ENCODE data around the gene TTLL5.
"Not testable (repeated sequence)": the region's sequence is repeated elsewhere in the genome, so short reads cannot be mapped to it uniquely, and the experiment has no call there.

Gene TTLL5

DNA sequence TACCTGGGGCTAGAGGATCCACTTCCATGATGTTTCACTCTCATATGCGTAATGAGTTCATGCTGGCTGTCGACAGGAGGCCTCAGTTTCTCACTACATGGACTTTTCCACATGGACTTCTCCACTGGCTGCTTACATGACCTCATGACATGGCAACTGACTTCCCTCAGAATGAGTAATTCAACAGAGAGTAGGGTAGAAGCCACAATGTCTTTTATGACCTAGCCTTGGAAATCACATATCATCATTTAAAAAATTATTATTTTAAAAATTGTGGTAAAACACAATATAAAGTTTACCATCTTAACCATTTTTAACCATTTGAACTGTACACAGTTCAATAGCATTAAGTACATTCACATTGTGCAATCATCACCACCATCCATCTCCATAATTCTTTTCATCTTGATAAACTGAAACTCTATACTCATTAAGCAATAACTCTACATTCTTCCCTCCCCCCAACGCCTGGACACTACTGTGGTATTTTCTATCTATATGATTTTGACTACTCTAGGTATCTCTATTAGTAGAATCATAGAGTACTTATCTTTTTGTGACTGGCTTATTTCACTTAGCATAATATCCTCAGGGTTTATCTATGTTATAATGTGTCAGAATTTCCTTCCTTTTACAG, 176.2 kb downstream of the TTLL5 start:
- no peak for DNase-seq

DNA sequence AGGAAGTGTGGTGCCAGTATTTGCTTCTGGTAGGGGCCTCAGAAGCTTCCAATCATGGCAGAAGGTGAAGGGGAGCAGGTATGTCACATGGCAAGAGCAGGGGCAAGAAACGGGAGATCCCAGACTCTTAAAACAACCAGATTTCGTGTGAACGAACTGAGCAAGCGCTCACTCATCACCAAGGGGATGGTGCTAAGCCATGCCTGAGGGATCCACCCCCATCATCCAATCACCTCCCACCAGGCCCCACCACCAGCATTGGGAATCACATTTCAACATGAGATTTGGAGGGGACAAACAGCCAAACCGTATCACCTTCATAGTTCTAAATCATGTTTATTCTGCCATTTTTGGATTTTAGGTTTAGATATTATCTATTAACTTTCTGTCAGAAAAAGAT, 179.9 kb downstream of the TTLL5 start:
- DNase-seq = no peak

DNA sequence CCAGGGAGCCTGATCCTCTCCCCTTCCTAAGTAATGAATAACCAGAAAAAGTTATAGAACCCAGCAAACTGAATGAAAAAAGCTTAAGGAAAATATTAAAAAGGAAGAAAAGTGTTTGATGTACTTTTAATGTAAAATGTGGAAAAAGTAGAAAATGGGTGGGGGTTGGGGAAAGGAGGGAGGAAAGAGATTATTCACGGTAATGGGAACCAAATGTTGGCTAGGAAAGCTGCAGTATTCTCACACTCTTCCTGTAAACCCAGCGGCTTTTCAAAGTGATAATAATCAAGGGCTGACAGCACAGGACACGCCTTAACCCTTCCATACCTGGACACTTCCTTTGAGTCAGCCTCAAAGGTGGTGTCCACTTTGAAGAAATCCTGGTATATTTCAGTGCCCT, 181.5 kb downstream of the TTLL5 start:
- no peak for DNase-seq

DNA sequence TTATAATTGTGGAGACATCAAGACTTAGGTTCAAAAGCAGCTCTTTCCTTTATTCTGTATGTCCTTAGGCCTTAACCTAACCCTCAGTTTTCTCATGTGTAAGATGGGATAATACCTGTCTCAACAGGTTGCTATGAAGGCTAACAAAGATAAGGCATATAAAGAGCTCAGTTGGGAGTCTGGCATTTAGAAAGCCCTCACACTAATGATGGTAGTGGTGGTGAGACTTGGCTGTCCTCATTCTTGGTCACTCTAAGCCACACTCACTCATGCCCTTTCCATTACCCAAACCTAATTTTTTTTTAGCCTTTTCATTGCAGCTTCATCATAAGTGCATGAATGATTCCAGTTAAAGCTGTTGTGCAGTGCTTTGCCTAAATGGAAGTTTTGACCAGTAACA, 183.4 kb downstream of the TTLL5 start:
- no peak for DNase-seq

DNA sequence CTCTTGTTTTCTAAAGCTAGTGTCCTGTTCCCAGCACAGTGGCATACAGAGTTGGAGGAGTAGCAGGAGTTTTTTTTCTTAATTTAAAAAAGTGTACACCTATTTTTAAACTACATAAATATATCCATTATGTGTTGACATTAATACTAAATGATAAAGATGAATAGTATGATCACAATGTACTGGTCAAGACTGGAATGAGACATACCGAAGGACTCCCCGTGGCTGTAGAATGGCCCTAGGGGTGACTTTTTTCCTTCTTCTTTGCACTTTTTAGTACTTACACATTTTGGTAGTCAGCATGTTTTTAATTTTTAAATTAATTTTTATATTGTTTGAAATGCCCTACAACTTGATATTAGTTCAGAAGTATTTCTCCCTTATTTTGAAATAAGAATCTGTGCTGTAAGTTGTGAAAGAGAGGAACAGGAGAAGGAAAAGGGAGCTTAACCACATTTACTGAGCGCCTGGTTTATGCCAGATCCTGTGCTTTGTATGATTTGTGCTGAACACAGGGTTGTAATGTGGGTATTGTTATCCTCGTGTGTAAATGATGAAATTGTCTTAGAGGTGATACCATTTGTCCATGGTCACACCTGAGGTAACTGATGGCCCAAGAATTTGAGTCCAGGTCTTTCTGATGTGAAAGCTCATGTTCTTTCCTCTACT, 184.2 kb downstream of the TTLL5 start:
- no peak for DNase-seq

DNA sequence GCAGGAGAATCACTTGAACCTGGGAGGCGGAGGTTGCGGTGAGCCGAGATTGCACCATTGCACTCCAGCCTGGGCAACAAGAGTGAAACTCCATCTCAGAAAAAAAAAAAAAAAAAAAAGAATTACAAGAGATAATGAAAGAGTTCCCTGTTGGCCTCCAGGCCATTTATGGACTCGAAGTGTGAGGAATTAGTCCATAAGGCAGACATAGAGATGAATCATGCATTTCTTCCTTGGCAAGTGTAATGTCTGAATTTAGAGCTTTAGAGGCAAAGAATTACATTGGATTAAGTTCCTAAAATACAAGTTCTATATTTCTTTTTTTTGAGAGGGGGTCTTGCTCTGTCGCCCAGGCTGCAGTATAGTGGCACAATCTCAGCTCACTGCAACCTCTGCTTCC, 185.6 kb downstream of the TTLL5 start:
- not testable (repeated sequence) for DNase-seq

DNA sequence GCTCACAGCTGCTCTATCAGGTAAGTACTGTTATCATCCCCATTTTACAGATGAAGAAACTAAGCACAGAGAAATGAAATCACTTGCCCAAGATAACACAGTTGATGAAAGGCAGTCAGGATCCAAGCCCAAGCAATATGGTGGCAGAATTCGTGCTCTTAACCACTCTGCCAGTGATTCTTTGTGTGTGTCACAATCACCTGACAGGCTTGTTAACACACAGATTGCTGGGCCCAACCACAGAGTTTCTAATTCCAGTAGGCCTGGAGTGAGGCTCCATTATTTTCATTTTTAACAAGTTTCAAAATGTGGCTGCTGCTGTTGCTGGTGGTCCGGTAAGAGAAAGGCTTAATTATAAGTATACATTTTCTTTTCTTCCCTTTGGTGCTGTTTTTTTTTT, 186.5 kb downstream of the TTLL5 start:
- DNase-seq = no peak

DNA sequence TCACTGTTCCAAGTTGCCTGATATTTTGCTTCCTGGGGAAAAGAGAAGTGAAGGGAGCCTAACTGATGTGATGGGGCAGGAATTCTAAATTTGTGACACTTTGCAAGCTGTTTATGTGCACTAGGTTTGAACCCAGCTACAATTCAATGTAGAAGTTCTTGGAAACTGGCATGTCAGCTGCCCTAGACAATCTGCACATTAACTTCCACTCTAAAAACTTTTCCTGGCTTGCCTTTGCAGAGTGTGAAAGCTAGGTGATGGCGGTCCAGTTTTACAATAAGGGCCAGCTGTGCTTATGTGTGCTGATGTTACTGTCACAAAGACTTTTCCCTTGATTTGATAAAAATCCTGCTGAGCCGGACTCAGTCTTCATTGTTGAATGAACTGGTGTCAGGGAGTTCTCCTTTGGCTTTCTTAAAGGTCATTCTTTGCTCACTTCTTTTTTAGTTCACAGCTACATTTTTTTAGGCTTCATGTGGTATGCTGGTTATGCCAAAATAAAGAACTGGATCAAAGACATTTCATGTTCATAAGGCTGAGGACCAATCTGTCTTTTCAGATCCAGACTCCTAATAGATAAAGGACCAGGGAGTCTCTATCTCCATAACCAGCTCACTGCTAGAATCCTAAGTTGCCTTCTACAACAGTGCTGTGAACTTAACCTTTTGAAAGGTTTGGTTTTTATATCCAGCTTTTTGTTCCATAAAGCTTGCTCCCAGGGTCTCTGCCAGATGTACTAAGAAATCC, 187.3 kb downstream of the TTLL5 start:
- DNase-seq = no peak

DNA sequence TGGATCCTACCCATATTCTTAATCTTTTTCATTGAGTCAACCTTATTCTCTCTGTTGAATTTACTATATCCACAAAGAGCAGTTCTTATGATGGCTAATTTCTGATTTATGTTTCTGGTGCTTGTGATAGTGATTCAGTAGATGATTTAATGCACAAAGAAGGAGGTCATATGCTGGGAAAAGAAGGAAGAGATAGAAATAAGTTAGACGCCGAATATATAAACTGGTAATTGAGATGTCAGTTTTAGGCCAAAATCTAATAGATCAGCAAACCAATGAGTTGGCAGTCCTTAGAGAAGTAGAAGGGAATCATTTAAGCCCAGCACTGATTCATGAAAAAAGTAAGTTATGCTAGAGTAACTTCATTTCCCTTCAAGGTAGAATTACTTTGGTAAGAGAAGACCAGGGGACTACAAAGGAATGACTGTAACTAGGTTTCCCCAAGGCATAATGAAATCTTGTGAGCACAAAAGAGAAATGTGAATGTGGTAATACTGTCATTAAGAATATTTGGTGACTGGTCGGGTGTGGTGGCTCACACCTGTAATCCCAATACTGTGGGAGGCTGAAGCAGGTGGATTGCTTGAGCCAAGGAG, 188.4 kb downstream of the TTLL5 start:
- no peak for DNase-seq

DNA sequence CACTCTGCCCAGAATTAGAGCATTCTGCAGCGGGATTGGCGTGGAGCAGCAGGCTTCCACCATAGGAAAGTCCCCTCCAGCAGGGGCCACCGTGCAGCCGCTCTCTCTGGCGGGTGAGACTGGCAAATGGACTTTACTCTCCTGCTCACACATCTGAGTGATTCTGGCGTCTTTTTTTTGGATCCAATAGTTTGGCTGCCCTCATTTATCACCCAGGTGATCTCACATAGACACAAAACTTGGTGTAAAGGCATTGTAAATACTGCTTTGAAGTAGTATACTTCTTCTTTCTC, 190.5 kb downstream of the TTLL5 start:
- no peak for DNase-seq

DNA sequence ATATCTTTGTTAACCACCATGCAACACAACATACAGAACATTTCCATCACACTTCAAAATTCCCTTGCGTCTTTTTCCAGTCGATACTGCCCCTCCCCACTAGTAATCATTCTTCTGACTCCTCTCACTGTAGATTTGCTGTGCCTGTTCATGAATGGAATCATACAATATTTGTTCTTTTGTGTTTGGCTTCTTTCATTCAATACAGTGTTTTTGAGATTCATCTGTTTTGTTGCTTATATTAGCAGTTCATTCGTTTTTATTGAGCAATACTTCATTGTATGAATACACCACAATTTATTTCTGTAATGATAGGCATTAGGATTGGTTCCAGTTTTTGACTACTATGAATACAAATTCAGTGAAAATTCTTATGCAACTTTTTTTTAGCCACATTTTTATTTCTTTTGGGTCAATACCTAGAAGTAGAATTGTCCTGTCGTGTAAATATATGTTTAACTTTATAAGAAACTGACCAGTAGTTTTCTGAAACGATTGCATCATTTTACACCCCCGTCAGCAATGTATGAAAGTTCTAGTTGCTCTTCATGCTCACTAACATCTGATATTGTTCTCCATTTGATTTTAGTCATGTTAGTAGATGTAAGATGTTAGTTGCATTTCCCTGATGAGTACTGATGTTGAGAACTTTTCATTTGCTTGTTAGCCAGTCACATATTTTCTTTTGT, 193.2 kb downstream of the TTLL5 start:
- no peak for DNase-seq

DNA sequence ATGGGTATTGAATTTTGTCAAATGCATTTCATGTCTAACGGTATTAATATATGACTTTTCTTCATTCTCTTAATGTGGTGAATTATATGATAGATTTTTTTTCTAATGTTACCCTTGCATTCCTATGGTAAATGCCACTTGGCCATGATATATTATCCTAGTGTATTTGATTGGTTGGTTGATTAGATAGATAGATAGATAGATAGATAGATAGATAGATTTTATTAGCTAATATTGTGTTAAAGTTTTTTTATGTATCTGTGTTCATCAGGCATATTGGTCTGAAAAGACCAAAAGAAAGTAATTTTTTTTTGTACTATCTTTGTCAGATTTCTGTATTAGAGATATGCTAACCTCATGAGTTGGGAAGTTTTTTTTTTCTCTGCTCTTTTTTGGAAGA, 196.2 kb downstream of the TTLL5 start:
- DNase-seq = no peak

DNA sequence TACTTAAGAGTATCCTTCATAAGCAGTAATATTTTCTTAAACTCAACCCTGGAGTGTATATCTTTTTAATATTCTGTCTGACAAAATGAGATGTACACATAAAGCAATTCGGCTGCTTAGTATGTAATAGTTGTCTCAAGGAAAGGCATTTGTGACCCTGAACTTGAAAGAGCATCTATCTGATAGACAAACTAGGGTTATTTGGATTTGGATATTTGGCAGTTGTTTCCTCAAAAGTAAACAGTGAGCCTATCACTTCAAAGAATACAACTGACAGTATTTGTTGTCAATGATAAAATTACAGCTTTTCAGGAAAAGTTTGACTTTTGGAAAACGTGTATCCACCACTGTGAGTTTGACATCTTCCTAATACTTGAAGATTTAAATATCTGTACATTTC, 197.3 kb downstream of the TTLL5 start:
- no peak for DNase-seq

DNA sequence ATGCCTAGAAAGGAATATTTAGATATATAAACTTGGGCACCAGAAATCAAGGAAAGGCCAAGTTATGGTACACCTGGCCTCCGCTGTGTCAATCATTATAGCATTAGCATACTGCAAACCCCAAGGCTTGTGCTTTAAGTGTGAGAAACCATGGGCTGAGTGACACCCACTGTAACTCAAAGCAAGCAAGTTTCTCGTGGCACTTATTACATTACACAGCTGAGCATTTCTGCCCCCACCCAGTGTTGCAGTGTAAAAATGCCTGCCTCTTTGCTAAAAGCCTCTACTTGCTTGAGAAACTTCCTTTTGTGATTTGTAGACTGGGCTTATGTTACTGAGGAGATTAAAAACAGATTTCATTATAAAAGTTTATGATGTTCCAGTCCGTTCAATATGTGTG, 198.7 kb downstream of the TTLL5 start:
- no peak for DNase-seq

DNA sequence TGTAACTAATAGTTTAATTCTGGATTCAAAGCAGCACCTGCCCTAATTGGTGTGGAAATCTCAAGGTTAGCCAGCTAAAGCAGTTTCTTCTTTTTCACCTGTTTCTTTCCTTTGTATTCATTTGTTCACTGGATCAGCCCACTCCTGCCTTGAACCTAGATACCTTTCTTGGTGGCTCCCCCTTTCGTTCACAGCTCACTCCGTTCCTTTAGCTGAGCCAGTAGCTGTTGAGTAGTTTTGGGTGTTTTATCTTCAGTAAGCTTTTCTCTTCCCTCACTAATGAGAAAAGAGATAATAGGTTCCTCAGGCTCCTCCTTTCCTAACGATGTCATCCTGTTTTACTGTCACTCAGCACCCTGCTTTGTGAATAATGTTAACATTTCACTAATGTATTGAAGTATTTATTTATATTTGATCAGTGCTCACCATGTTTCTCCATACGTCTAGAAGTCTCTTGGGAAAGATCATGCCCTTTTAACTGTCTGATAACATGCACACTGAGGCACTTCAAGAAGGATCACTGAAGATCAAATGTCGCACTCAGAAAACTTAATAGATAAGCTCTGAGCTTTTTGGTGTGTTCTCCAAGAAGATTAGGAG, 199.6 kb downstream of the TTLL5 start:
- DNase-seq = no peak

DNA sequence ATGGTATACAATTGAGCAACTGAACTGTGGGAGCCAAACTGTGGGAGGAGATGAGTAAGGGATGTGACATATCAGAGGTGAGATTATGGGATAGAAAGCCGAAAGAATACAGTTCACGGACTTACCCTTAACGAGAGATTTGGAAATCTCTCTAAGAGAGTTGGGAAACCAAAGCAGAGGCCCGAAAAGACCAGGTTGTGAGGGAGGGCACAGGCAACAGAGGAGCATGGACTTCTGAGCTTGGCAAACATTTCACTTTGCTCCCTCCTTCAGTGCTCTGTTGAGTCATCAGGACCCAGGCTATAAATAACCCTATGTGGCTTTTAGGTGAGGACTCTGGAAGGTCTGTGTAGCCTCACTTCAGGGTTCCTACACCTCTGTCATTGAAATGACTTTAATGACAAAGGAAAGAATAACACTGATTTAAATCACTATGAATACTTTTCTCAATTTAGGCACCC, 200.1 kb downstream of the TTLL5 start:
- DNase-seq = no peak

DNA sequence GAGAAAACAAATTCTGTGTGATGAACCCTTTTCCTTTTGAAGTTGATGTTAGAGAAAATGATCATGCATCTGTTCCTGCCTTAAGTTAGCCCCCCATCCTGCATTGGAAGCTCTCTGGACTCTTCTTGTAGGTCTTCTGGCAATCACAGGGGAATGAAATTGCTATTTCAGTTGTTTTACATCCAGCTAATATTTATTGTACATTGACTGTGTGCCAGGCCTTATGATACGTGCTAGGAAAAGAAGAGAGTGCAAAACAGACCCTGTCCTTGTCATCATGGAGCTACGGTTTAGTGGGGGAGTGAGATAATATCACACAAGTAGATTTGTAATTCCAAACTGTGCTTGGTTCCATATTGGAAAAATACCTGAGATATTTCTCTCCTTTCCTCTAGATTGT, 202.2 kb downstream of the TTLL5 start:
- DNase-seq = no peak

DNA sequence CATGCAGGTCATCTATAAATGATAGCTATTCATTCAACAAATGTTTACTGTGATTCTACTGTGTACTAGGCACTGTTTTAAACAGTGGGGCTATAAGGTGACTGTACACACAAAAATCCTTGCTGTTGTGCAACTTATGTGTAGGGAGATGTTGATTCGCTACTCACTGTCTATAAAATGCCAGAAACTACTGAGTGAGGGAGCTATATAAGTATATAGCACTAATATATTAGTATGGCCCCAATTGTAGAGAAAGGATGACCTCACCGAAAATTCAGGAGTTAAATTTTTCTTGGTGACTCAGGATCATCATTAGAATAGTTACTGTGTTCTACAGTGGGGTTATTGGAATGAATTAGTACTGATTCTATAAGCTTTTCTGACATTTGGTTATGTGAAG, 203.3 kb downstream of the TTLL5 start:
- DNase-seq = no peak

DNA sequence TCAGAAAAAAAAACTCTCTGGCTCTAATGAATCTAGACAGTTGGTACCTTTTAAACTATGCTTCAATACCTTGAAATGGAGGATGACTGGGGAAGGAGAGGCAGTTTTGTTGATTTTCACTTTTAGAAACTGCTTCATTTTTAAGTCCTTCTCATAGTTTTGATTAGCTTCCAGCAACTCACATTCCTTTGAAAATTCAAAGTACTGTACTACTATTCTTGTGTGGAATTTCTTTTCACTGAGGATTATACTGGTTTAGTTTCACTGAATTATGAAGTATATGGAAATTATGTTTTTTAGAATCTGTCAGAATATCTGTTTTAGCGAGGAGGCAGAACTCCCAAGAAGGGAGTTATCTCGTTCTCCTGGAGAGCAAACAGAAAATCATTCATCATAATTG, 204.5 kb downstream of the TTLL5 start:
- DNase-seq = no peak

DNA sequence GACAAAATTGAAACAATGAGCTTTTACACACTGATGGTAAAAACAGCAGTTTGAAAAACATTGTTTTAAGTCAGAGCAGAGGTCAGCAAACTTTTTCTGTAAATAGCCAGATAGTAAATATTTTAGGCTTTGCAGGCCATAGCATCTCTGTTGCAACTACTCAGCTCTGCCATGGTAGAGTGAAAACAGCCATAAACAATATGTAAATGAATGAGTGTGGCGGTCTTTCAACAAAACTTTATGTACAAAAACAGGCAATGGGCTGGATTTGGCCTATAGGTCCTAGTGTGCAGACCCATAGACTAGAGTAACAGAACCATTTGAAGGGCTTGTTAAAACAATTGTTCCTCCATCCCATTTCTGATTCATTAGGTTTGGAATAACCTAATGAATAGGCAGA, 205.9 kb downstream of the TTLL5 start:
- DNase-seq = no peak

DNA sequence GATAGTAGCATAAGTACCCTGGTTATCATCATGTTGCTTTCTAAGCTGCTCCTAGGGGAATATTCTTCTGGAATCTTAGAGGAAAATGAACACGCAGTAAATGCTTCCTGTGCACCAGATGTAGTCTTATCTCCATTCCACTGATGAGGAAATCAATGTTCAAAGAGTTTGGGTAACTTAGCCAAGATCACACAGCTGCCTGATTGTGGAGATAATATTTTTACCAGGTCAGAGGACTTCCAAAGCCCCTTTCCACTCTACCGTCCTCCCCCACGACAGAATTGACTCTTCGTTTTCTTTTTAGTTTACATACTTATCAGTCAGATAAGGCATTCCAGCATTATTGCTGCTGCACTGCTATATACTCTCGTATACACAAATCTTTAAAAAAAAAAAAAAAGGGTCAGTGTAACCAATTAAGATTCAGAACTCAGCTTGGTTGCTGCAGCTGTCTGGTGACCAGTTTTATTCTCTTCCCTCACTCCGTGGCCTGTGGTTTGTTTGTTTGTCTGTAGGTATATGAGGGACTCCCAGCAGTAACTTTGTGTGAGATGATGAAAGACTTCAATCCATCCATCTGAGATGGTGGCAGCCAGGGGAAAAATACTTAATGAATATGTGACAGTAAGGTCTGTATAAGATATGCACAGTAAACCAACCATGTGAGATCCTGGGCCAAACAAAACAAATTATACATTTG, 210.3 kb downstream of the TTLL5 start:
- no peak for DNase-seq

DNA sequence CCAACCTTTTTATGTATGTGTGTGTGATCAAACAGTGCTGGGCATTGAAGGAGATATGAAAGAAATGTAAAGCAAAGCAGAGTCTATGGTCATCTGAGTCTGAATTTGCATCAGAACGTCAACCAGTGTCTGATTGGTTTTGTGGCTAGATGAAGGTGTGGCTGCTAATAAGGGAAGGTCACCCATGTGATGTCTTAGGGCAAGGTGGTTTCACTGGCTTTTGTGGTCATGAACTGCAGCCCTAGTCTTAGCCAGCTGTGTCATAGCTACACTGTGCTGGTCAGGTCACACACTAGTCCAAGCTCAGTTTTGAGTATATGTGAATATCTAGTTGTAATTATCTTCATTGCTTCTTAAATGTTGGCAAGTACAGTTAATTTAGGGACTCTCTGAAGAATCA, 214.9 kb downstream of the TTLL5 start:
- no peak for DNase-seq

DNA sequence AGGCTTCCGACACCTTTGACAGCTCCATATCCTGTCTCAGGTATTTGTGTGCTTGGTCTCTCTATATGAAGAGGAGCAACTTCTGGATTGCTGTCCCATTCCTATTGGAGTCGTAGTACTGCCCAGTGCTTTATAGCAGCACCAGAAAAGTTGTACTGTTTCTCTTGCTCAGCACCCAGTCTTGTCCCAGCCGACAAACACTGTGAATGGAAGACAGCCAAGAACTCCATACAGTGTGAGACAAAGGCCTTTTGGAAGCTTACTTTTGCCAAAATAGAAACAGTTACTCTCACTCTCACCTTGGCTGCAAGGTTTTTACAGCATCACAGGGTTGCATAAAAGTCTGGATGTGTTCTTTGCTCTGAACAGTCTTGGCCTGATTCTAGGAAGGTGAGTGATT, 215.5 kb downstream of the TTLL5 start:
- no peak for DNase-seq
